Measurements from ENCODE around the gene FOSB.

GRCh38 chr19:45444318-45445041 lies 23.3 kb upstream of the FOSB start:
- TF ChIP-seq POLR2A (IDR thresholded peaks at IDR 0.05; ENCODE audit: low read length) (no peak), GATA1 (IDR thresholded peaks at IDR 0.05; ENCODE audit: low read depth, low read length) (no peak)
